Neural progenitor cell (in vitro differentiated cells): Measurements from ENCODE around the gene NCAPD3.

Source experiments
- EZH2phosphoT487 ChIP-seq: fragments of 200-600 bp; sonication (generic); IDR thresholded peaks from 2 replicates; pipeline ENCODE4 v1.6.1; 2017; ENCODE audit warnings: antibody characterized with exemption
- TF ChIP-seq, protein P1 (sequence below): fragments of 200-600 bp; sonication (generic); IDR thresholded peaks from 2 replicates; pipeline ENCODE4 v1.5.1; 2017; ENCODE audit warnings: antibody characterized with exemption, mild to moderate bottlenecking

DNA sequence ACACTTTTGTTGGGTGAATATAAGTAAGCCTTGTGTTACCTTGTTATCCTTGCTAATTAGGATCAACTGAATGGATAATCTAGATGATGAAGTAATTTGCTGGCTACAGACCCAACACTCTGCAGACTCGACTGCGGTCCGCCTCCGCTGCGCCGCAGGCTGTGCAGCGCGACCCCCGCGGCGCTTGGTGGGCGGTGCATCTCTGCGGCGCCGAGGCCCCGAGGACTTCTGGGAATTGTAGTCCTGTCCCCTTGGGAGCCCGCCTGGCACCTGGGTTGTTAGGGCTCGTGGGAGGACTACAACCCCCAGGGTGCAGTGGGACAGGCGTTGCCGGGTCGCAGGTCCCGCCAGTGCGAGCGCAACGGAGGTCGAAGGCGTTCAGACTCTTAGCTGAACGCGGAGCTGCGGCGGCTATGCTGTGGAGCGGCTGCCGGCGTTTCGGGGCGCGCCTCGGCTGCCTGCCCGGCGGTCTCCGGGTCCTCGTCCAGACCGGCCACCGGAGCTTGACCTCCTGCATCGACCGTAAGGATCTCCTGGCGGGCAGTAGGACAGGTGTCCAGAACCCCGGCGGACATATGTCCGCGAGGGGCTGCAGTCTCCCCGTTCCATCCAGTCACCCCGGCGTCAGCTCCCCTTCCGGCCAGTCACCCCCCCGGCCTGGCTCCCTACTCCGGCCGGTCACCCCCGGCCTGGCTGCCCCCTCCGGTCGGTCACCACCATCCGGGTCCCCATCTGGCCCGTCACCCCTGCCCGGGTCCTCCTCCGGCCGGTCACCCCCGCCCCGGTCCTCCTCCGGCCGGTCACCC is 29.6 kb upstream of the NCAPD3 start, which contains the start of the genes ACAD8 and THYN1:
- TF ChIP-seq, protein P1, sequence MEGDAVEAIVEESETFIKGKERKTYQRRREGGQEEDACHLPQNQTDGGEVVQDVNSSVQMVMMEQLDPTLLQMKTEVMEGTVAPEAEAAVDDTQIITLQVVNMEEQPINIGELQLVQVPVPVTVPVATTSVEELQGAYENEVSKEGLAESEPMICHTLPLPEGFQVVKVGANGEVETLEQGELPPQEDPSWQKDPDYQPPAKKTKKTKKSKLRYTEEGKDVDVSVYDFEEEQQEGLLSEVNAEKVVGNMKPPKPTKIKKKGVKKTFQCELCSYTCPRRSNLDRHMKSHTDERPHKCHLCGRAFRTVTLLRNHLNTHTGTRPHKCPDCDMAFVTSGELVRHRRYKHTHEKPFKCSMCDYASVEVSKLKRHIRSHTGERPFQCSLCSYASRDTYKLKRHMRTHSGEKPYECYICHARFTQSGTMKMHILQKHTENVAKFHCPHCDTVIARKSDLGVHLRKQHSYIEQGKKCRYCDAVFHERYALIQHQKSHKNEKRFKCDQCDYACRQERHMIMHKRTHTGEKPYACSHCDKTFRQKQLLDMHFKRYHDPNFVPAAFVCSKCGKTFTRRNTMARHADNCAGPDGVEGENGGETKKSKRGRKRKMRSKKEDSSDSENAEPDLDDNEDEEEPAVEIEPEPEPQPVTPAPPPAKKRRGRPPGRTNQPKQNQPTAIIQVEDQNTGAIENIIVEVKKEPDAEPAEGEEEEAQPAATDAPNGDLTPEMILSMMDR: no peak
- TF ChIP-seq EZH2phosphoT487: no peak
